Mesothelial cell of epicardium (in vitro differentiated cells): ENCODE data around the gene LAIR2. TPM values are rescaled to one million over a fixed set of nuclear protein-coding genes. Genes with fewer than 3 reads are reported as not detected.
A peak's percentile ranks its signal among the peaks of the same experiment; 100 is the strongest.
"Not testable (repeated sequence)": the region's sequence is repeated elsewhere in the genome, so short reads cannot be mapped to it uniquely, and the experiment has no call there.

Experiments
- DNase-seq, 2 experiments: peaks; one replicate each; pipeline ENCODE4 v3.0.0; 2021; ENCODE audit warnings: low spot score in 2 of 2; ENCODE audit not compliant: unreplicated experiment in 2 of 2
- H3K27ac Mint-ChIP-seq: 2 replicates; pipeline ENCODE4 v1.8.0; 2021; ENCODE audit warnings: mixed read lengths
- H3K27me3 Mint-ChIP-seq: 2 replicates; pipeline ENCODE4 v1.8.0; 2021; ENCODE audit warnings: low read depth, mixed read lengths
- H3K36me3 Mint-ChIP-seq: 2 replicates; pipeline ENCODE4 v1.8.0; 2021; ENCODE audit warnings: mixed read lengths
- H3K4me1 Mint-ChIP-seq: 2 replicates; pipeline ENCODE4 v1.8.0; 2021; ENCODE audit warnings: mixed read lengths
- H3K4me3 Mint-ChIP-seq: 2 replicates; pipeline ENCODE4 v1.8.0; 2021; ENCODE audit warnings: mild to moderate bottlenecking, moderate library complexity, mixed read lengths
- H3K9me3 Mint-ChIP-seq: 2 replicates; pipeline ENCODE4 v1.8.0; 2021; ENCODE audit warnings: mixed read lengths
- CTCF ChIP-seq: fragments of 200-600 bp; sonication (generic); IDR thresholded peaks from one replicate; pipeline ENCODE4 v1.5.0; 2021; ENCODE audit warnings: antibody characterized with exemption; ENCODE audit not compliant: unreplicated experiment
- total RNA-seq: library from RNA; stranded (reverse); gene quantifications from 3 replicates; pipeline ENCODE4 v1.2.1, GENCODE V29; 2021

Gene LAIR2
- total RNA-seq, 1 donor from 2014 or later = not detected

- H3K4me1 Mint-ChIP-seq = peaks cover 27% of the 10 kb centered on the region
- H3K9me3 Mint-ChIP-seq = no peaks in the 10 kb centered on the region
- H3K27me3 Mint-ChIP-seq = no peaks in the 10 kb centered on the region
- H3K27ac Mint-ChIP-seq = peak within 1 kb of the TSS; percentile 92
- peak; percentile 94 to 98 for DNase-seq
- peaks cover 18% of the 10 kb centered on the region for H3K36me3 Mint-ChIP-seq
- peak within 1 kb of the TSS; percentile 66 for H3K4me3 Mint-ChIP-seq
- no peak for TF ChIP-seq CTCF
Measured at GRCh38 chr19:54463531-54464043, 39.0 kb upstream of the LAIR2 start, which contains the start of gene LENG9. Gene LENG9, minus strand, starts transcription at chr19:54463778. Its CDS starts 252 bp downstream, at chr19:54463526.

GRCh38 chr19:54464044-54464629 lies 38.5 kb upstream of the LAIR2 start:
- no peaks in the 10 kb centered on the region for H3K9me3 Mint-ChIP-seq
- peaks cover 14% of the 10 kb centered on the region for H3K36me3 Mint-ChIP-seq
- peaks cover 24% of the 10 kb centered on the region for H3K4me1 Mint-ChIP-seq
- no peaks in the 10 kb centered on the region for H3K27me3 Mint-ChIP-seq
- no peak for TF ChIP-seq CTCF
- peak overlapping the region; percentile 92 for H3K27ac Mint-ChIP-seq
- DNase-seq = peak; percentile 84 to 86
- peak overlapping the region; percentile 66 for H3K4me3 Mint-ChIP-seq

GRCh38 chr19:54464630-54465425 lies 37.8 kb upstream of the LAIR2 start:
- H3K27me3 Mint-ChIP-seq = no peaks in the 10 kb centered on the region
- peaks cover 30% of the 10 kb centered on the region for H3K4me1 Mint-ChIP-seq
- H3K36me3 Mint-ChIP-seq = peaks cover 16% of the 10 kb centered on the region
- peak overlapping the region; percentile 92 for H3K27ac Mint-ChIP-seq
- TF ChIP-seq CTCF = no peak
- no peak for DNase-seq
- H3K4me3 Mint-ChIP-seq = peak overlapping the region; percentile 66
- no peaks in the 10 kb centered on the region for H3K9me3 Mint-ChIP-seq

- no peak for TF ChIP-seq CTCF
- Mint-ChIP-seq H3K27ac (peak overlapping the region; percentile 30), H3K9me3 (no peaks in the 10 kb centered on the region), H3K27me3 (no peaks in the 10 kb centered on the region), H3K36me3 (peaks cover 15% of the 10 kb centered on the region), H3K4me3 (peak overlapping the region; percentile 36), H3K4me1 (peaks cover 38% of the 10 kb centered on the region)
- no peak for DNase-seq
Measured at GRCh38 chr19:54465426-54466109, 37.1 kb upstream of the LAIR2 start.

GRCh38 chr19:54466110-54466480 lies 36.5 kb upstream of the LAIR2 start:
- not testable (repeated sequence) for H3K9me3 Mint-ChIP-seq, H3K27ac Mint-ChIP-seq, H3K27me3 Mint-ChIP-seq, DNase-seq
- Mint-ChIP-seq H3K4me3 (peak overlapping the region; percentile 36), H3K4me1 (peaks cover 42% of the 10 kb centered on the region), H3K36me3 (peaks cover 15% of the 10 kb centered on the region)
